Stimulated activated CD8-positive, alpha-beta memory T cell treated with anti-CD3 and anti-CD28 coated beads, Interleukin-7, amount 100 ng/mL, for 1 hour (primary cell): ENCODE data around the gene MVD.

Experiments used
- DNase-seq, 2 donors: peaks; one replicate each; pipeline ENCODE4 v3.0.0-alpha.2; 2020; ENCODE audit warnings: low read depth in 2 of 2

MVD gene

DNA sequence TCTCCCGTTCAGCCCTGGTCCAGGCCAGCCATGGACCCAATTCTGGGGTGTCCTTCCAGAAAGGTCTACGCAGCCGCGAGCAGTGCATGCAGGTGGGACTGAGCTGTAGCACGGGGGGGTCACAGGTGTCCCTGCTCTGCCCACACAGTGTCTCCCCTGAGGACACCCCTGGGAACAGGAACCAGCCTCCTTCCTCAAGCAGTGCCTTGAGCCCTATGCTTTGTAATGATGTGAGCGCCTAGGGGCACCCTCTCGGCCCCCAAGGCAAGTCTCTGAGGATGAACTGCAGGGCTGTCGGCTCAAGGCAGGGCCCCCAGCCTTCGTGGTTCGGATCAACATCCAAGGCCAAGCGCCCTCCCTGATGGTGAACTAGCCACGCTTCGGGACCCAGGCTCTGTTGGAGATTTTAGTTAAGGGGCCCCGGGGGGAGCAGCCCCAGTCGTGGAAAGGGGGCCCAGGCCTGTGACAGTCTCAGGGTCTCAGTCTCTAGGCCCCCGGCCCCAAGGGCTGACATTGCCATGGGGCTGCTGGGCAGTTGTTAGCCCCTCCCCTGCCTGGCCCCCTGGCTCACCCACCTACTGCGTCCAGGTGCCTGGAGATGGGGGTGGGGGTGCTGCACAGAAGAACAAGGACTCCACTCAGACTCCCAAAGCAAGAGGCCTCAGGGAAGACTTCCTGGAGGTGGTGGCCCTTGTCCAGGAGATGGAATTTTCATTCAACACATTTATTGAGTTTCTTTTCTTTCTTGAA lies 22.2 kb downstream of the MVD start:
- no peak for DNase-seq

DNA sequence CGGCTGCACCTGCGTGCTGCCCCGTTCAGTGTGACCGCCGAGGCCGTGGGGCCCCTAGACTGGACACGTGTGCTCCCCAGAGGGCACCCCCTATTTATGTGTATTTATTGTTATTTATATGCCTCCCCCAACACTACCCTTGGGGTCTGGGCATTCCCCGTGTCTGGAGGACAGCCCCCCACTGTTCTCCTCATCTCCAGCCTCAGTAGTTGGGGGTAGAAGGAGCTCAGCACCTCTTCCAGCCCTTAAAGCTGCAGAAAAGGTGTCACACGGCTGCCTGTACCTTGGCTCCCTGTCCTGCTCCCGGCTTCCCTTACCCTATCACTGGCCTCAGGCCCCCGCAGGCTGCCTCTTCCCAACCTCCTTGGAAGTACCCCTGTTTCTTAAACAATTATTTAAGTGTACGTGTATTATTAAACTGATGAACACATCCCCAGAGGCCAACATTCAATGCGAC lies 22.8 kb downstream of the MVD start:
- DNase-seq, result no peak

GRCh38 chr16:88639231-88640038 lies 23.5 kb downstream of the MVD start:
- DNase-seq, result no peak

GRCh38 chr16:88638323-88639230 lies 24.3 kb downstream of the MVD start, which contains the start of gene IL17C:
Gene IL17C, plus strand, starts transcription at chr16:88638572. Its CDS starts 70 bp downstream, at chr16:88638642.
- DNase-seq, result no peak

- no peak for DNase-seq
Observed at GRCh38 chr16:88636488-88637265, 26.2 kb downstream of the MVD start.

- DNase-seq, result no peak
Observed at GRCh38 chr16:88635671-88636319, 27.1 kb downstream of the MVD start.

DNA sequence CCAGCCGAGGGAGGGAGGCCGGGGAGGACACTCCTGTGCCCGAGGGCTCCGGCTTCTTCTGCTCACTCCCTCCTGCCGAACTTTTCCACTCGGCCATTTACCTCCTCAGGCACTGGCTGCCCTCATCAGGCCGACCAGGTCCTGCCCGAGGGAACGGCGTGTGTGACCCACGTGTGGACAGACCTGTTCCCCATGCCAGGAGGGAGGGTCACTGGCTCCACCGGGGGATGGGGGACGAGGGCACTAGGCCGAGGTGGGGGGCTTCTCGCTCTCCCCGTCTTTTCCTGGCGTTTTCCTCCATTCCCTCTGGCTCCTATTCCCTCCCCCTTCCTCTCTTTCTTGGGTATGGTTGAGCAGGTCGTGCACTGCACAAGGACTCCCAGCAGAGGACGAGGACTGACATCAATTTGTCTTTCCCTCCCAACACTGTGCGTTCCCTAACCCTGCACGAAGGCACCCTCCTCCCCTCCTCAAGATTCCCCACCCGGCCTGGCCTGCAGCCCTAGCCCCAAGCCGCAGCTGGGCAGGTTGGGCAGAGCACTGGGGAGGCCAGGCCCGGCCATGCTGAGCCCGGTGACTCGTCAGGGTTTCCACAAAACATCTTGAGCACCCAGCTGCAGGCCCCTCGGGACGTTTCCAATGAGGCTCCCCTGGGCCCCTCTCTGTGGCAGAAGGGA lies 27.8 kb downstream of the MVD start:
- no peak for DNase-seq

DNA sequence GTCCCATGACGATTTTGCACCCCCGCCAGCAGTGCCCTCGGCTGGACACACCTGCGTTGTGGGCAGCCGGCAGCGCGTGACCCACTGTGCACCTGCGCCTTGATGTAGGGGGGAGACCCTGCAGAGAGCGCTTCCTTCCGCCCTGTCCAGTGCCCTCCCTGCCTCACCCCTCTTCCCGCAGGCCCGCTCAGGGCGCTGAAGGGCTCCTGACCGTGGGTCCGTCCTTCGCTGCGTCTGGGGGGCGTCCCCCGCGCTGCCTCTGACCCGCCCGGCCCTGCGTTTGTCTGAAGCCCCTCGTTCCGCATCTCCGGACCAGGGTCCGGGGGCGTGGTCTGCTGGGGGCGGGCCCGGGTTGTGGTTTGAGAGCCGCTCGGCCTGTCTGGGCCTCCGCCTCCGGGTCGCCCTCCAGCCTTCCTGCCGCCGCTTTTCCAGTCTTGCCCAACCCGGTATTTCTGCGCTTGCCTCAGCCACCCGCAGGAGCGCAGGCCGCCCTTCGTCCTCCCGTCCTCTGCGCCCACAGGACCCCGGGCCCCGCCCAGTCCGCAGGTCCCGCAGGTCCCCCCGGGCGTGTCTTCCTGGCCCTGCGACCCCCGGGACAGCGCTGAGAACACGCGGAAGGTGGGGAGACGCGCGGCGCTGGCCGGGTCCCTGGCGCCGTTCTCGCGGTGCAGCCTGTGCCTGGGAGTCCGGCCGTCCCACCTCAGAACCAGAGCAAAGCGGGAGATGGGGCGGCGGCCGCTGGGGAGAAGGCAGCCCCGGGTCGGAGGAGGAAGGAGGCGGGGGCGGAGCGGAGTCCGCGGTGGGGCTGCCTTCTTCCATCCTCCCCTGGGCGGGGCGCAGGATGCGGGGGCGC lies 28.5 kb downstream of the MVD start:
- DNase-seq, result no peak

DNA sequence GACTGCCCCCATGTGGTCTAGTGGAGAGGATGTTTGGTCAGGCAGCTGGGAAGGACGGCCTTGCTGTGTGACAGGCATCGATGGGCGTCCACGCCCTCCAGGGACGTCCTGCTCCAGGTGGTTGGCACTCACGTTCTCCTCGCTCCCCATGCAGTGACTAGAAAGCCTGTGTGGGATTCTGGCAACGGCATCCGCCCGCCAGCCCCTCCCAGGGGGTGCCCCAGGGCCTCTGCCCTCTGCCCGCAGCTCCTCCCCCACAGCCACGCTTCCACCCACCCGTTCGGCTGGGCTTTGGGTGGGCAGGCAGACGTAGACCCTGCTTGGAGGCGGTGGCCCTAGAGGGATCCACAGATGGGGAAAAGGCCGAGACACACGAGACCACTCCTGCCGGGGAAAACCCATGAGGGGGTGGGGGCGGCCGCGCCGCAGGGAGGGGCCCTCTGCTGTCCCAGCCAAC lies 29.2 kb downstream of the MVD start:
- peak in 1 of 2 donors; percentile 30 for DNase-seq

DNA sequence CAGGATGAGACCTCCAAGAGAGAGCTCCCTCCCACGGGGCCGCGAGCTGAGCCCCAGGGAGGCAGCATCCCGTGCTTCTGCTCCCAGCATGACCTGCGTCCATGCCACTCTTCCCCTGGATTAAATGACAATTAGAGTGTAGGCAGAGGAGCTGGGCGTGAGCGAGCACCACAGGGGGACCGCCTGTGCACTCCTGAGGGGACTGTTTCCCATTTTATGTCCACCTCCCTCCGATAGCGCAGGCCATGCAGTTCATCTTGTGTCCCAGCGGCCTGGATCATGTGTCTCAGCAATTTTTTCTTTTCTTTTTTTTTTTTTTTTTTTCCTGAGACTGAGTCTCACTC lies 30.3 kb downstream of the MVD start:
- no peak for DNase-seq

DNA sequence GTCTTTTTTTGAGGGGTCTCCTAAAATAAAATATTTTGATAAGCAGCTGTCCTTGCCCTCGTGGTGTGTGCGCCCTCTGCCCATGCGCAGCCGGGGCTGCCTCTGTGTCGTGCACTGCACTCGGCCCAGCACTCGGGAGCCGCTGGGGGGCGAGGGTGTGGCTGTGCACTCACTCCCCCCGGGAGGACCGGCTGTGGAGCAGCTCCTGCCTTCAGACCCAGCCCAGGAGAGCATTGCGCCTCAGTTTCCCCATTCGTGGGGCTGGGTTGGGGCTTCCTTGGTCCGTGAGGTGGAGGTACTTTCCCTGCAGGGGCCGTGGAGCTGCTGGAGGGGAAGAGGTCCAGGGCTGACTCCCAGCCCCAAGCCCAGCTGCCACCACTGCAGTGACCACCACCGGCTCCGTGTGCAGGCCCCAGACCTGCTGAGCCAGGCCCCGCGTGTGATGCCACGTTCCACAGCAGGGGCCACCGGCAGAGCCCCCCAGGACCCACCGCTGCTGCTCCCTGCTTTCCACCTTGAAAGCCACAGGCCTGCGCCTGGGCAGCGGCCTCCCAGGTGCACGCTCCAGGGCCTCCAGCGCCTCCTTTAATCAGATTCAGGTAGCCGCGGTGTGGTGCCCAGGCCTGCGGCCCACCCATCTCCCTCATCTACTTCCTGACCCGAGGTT lies 30.8 kb downstream of the MVD start:
- no peak for DNase-seq

DNA sequence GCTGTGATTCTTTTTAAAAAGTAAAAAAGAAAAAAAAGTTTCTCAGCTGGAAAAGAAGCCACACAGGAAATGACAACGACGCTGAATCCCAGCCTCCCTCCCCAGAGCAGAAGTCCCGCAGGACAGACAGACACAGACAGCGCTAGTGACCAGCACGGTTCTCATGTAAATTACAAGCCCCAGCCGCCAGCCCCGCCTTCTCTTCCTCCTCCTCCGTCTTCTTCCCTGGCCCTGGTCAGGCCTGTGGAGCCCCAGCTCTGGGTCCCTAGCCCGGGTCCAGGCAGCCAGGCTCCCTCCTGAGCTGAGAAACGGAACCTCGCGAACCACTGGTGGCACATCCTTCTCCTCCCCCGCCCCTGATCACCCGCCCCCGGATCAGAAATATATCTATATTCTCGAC lies 31.5 kb downstream of the MVD start:
- DNase-seq, result no peak

DNA sequence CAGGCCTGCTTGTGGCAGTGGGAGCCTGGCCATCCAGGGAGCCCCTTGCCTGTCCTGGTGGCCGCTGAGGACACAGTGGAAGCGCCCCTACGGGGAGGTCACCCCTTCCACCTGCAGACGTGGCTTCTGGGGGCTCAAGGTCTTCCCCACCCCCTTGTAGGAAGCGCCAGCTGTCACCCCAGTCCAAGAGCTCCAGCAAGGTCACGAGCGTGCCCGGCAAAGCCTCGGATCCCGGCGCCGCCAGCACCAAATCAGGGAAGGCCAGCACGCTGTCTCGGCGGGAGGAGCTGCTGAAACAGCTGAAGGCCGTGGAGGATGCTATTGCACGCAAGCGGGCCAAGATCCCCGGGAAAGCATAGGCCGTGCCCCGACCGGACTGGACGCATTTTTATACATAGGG lies 31.9 kb downstream of the MVD start:
- DNase-seq, result no peak

GRCh38 chr16:88630433-88630832 lies 32.5 kb downstream of the MVD start:
- no peak for DNase-seq

DNA sequence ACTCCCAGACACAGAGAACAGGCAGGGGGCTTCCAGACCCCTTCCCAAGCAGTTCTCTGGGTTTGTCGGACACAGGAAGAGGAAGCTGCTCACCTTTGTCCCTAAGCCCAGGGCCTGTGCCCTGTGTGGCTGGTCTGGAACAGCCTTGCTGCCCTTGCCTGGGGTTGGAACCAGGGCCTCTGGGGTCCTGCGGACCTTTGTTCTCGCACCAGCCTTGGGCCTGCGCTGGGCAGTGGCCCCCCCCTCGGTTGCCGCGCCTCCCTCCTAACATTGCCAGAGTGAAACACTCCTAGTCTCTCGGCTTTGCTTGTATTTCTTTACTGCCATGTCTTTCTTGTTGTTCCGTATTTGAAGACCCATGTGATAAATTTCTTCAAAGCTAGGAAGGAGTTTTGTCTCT lies 33.1 kb downstream of the MVD start:
- DNase-seq, result no peak

- DNase-seq, result no peak
Observed at GRCh38 chr16:88628512-88628974, 34.3 kb downstream of the MVD start.

GRCh38 chr16:88627531-88628411 lies 35.1 kb downstream of the MVD start:
- no peak for DNase-seq
